NCI-H82 (cell line): ENCODE measurements around the gene MPPED1.

Experiments used
- DNase-seq: peaks from one replicate; lab custom pipeline; 2025; lab: John Stamatoyannopoulos, UW

Gene MPPED1

GRCh38 chr22:43392385-43392989 lies 19.3 kb upstream of the MPPED1 start:
- no peak for DNase-seq

- DNase-seq = no peak
Measured at GRCh38 chr22:43393132-43393843, 18.5 kb upstream of the MPPED1 start.

DNA sequence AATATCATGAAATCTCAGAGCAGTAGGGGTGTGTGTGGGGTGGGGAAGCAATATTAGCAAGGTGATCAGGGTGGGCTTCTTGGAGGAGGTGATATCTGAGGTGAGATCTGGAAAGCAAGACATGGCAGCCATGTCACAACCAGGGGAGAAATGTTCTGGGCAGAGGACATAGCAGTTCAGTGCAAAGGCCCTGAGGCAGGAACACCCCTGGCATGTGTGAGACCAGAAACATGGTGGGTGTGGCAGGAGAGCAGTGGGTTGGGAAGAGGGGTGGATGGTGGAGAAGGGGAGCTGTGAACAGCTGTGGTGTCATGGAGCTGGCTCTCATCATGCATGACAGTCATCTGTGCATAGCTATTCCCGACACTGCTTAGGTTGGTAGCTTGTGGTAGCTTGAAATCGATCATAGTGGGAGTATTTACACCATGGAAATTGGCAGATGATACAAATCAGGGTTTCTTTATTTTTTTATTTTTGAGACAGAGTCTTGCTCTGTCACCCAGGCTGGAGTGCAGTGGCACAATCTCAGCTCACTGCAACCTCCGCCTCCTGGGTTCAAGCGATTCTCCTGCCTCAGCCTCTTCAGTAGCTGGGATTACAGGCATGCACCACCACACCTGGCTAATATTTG lies 17.9 kb upstream of the MPPED1 start:
- DNase-seq = no peak

DNA sequence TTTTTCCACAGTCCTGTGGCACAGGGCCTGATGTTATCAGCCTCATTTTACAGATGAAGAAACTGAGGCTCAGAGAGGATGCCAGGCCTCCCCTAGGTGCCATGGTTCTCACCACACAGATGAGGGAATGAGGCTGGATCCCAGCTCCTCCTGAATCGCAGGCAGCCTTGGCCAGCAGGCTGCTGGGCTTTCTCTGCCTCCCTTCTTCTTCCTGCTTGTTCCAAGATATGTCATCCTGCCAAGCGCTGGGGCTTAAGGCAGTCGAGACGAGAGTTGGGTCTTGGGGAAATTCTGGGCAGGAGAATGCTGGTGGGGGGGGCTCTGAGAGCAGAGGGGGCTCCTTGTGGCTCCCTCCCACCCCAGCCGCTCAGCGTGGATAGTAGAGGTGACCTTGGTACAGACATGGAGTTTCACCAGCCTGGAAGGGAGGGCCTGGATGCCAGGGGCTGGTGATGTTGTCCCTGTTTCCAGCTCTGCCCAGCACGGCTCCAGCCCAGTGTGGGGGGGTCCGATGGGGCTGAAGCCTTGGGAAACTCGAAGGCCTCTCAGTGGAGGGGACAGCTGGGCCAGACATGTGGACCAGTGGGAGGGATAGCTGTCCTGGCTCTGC lies 16.6 kb upstream of the MPPED1 start:
- no peak for DNase-seq

- no peak for DNase-seq
Measured at GRCh38 chr22:43396321-43396933, 15.4 kb upstream of the MPPED1 start.

- no peak for DNase-seq
Measured at GRCh38 chr22:43396934-43397457, 14.8 kb upstream of the MPPED1 start.

GRCh38 chr22:43397766-43398165 lies 14.0 kb upstream of the MPPED1 start:
- no peak for DNase-seq

DNA sequence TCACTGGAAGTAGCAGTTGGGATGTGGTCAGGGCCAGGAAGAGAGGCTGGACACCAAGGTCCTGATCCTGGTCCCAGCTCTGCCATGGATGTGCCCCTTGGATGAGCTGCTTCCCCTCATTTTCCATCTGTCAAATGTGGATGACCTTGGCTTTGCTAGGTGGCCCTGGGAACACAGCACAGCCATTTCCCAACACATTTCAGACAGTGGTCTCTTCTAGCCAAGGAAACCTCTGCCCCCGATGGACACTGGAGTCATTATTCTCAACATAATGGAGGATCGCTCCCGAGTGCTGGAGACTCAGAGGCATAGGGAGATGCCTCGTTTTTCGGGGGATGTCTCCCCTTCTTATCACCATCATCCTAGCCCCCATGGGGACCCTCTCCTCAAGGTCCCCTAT lies 13.6 kb upstream of the MPPED1 start:
- DNase-seq = no peak

DNA sequence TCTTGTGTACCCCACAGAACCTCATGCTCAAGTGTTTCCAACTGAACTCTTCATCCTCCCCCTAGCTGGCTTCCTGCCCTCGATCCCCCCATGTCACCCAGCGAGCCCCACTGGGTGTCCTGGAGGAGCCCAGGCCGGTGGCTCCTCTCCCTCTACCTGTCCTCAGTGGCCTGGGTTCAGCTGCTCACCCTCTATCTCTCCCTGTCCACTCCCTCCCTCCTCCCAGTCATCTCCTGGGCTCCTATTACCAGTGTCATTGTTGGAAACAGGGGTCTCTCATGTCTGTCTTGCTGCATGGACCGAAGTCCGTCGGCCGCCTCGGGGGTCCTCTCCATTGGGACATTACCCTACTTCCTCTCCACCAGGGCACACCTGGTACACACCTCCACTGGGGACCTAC lies 12.9 kb upstream of the MPPED1 start:
- DNase-seq = no peak

DNA sequence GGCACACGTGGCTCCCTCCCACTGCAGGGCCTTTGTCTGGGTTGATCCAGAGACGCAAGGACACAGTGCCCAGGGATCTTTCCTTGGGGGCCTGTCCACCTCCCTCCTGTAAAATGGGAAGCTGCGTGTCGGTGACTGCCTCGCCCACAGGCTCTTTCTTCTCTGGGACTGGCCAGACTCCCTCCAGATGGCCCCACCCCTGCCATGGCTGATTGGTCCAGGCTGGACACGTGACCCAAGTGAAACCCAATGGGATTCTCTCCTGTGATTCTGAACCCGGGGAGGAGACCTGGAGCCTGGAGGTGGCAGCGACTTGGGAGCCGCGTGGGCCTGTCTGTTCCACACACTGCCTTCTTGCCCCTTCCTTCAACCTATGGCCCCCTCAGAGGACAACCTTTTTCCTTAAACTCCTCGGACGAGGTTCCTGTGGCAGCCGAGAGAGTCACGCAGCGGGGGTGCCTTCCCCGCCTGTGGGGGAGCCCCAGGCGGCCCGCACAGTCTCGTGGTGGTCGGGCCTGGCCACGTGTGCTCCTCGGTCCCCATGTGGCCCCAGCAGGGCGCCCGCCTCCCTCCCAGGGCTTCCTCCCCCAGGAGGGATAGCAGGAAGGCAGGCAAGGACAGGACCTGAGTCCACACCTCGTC lies 12.4 kb upstream of the MPPED1 start:
- DNase-seq = no peak

GRCh38 chr22:43399980-43400358 lies 11.8 kb upstream of the MPPED1 start:
- no peak for DNase-seq

DNA sequence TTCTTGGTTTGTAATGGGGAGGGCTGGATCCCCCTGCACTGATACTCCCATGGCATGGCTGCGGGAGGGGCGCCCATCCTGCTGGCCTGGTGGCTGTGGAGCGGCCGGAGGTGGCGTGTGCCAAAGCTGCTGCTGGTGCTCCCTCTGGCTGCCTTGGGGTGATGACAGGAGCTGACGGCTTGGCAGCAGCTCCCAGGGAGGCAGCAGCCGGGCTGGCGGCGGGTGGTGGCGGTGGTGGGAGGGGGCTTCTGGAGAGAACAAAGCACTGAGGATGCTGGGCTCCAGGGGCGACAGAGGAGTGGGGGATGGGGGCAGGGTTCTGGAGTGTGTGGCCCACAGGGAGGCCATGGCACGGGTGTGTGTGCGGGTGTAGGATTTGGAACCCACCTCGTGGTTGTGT lies 11.4 kb upstream of the MPPED1 start:
- DNase-seq = no peak

GRCh38 chr22:43401233-43401632 lies 10.6 kb upstream of the MPPED1 start:
- no peak for DNase-seq

DNA sequence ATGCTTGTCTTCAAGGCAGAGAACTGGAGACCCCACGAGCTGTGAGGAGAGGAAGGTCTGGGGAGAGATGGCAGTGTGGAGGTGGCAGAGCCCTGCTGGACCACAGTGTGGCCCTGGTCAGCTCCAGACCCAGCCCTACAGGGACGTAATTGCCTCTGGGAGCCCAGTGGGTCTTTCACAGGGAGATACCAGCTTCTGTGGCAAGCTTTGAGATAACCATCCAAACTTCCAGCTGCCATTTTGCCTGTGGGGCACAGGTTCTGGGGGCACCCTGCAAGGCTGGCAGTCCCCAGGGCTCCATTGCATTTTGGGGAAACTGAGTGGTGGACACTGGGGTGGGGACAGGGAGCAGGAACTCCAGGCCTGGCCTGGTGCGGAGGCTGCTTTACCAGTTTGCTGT lies 10.2 kb upstream of the MPPED1 start:
- no peak for DNase-seq

DNA sequence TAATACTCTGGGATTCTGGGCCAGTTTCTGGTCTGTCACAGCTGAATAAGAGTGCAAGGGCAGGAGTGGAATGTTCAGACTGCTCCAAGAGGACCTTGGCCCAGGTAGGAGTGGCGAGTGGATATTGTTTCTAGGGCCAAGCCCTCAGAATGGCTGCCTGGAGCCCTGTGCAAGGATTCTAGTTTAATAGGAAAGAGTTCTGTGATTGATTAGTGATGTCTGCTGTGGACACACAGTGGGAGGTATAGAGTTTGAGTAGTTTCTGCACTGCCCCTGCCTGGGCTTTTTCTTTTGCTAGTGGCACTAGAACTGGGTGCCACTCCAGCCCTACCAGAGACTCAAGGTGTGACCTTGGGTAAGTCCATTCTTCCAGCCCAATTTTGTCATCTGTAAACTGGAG lies 9.7 kb upstream of the MPPED1 start:
- DNase-seq = no peak

- no peak for DNase-seq
Measured at GRCh38 chr22:43404673-43405385, 7.0 kb upstream of the MPPED1 start.

DNA sequence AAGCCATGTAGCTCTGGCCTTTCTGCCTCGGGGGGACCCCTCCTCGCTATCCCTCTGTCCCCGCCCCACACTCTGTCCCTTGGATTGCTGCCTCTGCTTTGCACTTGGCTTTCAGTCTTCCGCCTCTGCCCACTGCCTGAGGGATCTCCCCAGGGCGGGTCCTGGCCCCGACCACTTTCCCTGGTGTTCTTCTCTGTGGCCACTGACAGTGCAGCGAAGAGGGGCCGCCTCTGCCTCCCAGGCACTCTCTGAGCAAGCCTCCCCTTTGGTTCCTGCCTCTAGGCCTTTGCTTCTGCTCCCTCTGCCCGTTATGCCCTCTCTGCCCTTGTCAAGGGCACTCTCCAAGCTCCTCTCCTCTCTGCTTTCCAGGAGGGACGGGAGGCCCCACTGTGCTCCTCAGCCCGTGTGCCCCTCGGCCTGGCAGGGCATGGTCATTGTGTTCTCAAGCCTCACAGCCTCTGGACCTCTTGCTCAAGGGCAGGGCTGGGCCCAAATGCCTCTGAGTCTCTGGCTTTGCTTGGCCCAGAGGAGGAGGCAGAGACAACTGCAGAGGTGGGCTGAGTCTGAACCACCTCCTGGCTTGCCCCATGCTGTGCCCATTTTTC lies 5.5 kb upstream of the MPPED1 start:
- no peak for DNase-seq

DNA sequence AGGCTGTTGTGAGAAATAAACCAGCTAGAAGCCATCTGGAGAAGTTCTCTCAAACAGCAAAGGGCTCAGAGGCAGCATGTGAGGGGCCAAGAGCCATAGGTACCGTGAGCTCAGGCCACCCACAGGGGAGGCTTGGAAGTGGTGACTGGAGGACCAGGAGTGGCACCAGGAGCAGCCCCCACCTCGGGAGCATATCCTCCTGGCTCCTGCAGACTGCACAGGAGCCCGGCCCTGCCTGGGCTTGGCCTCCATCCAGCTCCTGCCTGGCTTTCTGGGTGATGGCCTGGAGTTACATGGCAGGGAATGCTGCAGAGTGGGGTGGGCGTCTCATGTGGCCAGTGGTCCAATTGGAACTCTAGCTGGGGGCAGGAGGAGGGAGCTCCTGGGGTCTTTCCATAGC lies 4.2 kb upstream of the MPPED1 start:
- DNase-seq = no peak

- no peak for DNase-seq
Measured at GRCh38 chr22:43408009-43408408, 3.8 kb upstream of the MPPED1 start.

- no peak for DNase-seq
Measured at GRCh38 chr22:43409046-43409445, 2.8 kb upstream of the MPPED1 start.

GRCh38 chr22:43409800-43410199 lies 2.0 kb upstream of the MPPED1 start:
- DNase-seq = no peak
